ENCODE data around the gene MSL3B.

DNA sequence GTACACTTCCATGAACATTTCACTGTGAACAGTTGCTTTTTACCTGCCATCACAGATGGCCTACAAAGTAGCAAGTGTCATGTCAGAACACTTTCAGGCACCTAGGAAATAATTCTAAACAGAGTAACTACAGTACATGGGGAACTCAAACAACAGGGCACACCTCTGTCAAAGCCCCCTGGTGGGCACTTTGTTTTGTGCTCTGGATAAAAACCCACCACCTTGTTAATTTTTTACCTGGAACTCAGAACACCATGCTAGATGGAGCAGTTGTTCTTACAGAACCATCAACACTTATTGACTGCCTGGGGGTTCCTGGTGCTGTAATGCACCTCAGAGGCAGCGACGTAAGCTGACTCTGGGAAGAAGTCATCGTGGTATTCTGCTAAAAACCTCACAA, 2.3 kb downstream of the MSL3B start:
- TF ChIP-seq TARDBP (IDR thresholded peaks at IDR 0.05) (no peak), SP1 (IDR thresholded peaks at IDR 0.05) (no peak), FOXK2 (IDR thresholded peaks at IDR 0.05) (no peak)
- TF ChIP-seq, protein P1, sequence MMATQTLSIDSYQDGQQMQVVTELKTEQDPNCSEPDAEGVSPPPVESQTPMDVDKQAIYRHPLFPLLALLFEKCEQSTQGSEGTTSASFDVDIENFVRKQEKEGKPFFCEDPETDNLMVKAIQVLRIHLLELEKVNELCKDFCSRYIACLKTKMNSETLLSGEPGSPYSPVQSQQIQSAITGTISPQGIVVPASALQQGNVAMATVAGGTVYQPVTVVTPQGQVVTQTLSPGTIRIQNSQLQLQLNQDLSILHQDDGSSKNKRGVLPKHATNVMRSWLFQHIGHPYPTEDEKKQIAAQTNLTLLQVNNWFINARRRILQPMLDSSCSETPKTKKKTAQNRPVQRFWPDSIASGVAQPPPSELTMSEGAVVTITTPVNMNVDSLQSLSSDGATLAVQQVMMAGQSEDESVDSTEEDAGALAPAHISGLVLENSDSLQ (IDR thresholded peaks at IDR 0.05), result no peak
